Lower leg skin (tissue), 4 donors: ENCODE results near the gene GOLGA6C. TPM values are rescaled to one million over a fixed set of nuclear protein-coding genes. Genes with fewer than 3 reads are reported as not detected.
"Not testable (repeated sequence)": the region's sequence is repeated elsewhere in the genome, so short reads cannot be mapped to it uniquely, and the experiment has no call there.

Source experiments
- DNase-seq, 2 donors: peaks; one replicate each; pipeline ENCODE4 v3.0.0-alpha.2; 2019; ENCODE audit warnings: low spot score in 2 of 2
- H3K4me3 ChIP-seq: fragments of 200-600 bp; sonication (generic); 2 replicates; pipeline ENCODE4 v1.5.1; 2017; ENCODE audit warnings: mild to moderate bottlenecking, low read depth; ENCODE audit not compliant: poor library complexity, severe bottlenecking
- CTCF ChIP-seq, 3 donors: fragments of 450-650 bp; IDR thresholded peaks; one replicate each; pipeline ENCODE4 v1.5.1; 2016; ENCODE audit warnings: antibody characterized with exemption in 3 of 3, mild to moderate bottlenecking in 3 of 3, moderate library complexity in 2 of 3
- POLR2A ChIP-seq, 2 donors: fragments of 450-650 bp; IDR thresholded peaks; one replicate each; pipeline ENCODE4 v1.6.1; 2016 to 2017; ENCODE audit warnings: antibody characterized with exemption in 2 of 2, mild to moderate bottlenecking in 1 of 2, moderate library complexity in 1 of 2
- WGBS, 2 donors: methylation state at CpG; one replicate each; pipeline ENCODE4 v1.1.5; 2018; 5-methylcytosine and 5-hydroxymethylcytosine counted together
- intact Hi-C: fragments of 100-400 bp; cut with DNase I; formaldehyde crosslinking; loops from one replicate; pipeline ENCODE4 v1.15.0; 2023; ENCODE audit warnings: low total_unique reads
- total RNA-seq, 4 donors: library from RNA; depleted of rRNA; stranded (reverse); fragments of >200 nt; gene quantifications; one replicate each; pipeline ENCODE4 v1.1.0, GENCODE V29; 2016

GOLGA6C gene
- total RNA-seq, 4 donors from 2014 or later: 0.69 TPM; not detected in 2

GRCh38 chr15:75298541-75299310 is 40.6 kb downstream of the GOLGA6C start:
- H3K4me3 ChIP-seq, intact Hi-C loops, DNase-seq: not testable (repeated sequence)
- 72 to 77% methylated on average over 5 to 6 of the region's 13 CpGs for WGBS, 2 donors

- intact Hi-C loops, H3K4me3 ChIP-seq: not testable (repeated sequence)
- WGBS, 2 donors: 0 to 23% methylated on average over 4 to 6 of the region's 6 CpGs
- peak in 1 of 2 donors; percentile 89 for DNase-seq
These were observed 41.2 kb downstream of the GOLGA6C start for GRCh38 chr15:75299311-75299688.

- 65 to 73% methylated on average over 6 of the region's 6 CpGs for WGBS, 2 donors
- DNase-seq, intact Hi-C loops: not testable (repeated sequence)
These were observed 41.9 kb downstream of the GOLGA6C start for GRCh38 chr15:75300026-75300425.

GRCh38 chr15:75302318-75302717 is 44.2 kb downstream of the GOLGA6C start:
- WGBS, 2 donors: 95 to 98% methylated on average over 9 of the region's 9 CpGs
- no peak overlapping the region for H3K4me3 ChIP-seq
- TF ChIP-seq CTCF (IDR thresholded peaks at IDR 0.05) (no peak), POLR2A (IDR thresholded peaks at IDR 0.05) (no peak)
- DNase-seq: no peak
- intact Hi-C loops: no loop called here

More at GRCh38 chr15:75300026-75300425, 41.9 kb downstream of the GOLGA6C start:
- H3K4me3 ChIP-seq: not testable (repeated sequence)

- WGBS, 2 donors: 86 to 95% methylated on average over 4 of the region's 4 CpGs
- DNase-seq, intact Hi-C loops, H3K4me3 ChIP-seq: not testable (repeated sequence)
These were observed 44.6 kb downstream of the GOLGA6C start for GRCh38 chr15:75302753-75303152.

GRCh38 chr15:75306188-75306587 is 48.1 kb downstream of the GOLGA6C start:
- no peak for DNase-seq
- 59 to 60% methylated on average over 3 of the region's 3 CpGs for WGBS, 2 donors
- no peak for TF ChIP-seq POLR2A (IDR thresholded peaks at IDR 0.05)
- no peak for TF ChIP-seq CTCF (IDR thresholded peaks at IDR 0.05)
- no peak overlapping the region for H3K4me3 ChIP-seq
- intact Hi-C loops: no loop called here

GRCh38 chr15:75307778-75308390 is 49.8 kb downstream of the GOLGA6C start:
- DNase-seq: peak in 1 of 2 donors; percentile 84
- no peak for TF ChIP-seq POLR2A (IDR thresholded peaks at IDR 0.05)
- TF ChIP-seq CTCF (IDR thresholded peaks at IDR 0.05): no peak
- no peak overlapping the region for H3K4me3 ChIP-seq
- intact Hi-C loops: no loop called here
- WGBS, 2 donors: 28 to 33% methylated on average over 15 of the region's 15 CpGs

GRCh38 chr15:75309711-75310110 is 51.6 kb downstream of the GOLGA6C start:
- peak in 1 of 2 donors; percentile 23 for DNase-seq
- TF ChIP-seq POLR2A (IDR thresholded peaks at IDR 0.05) (no peak), CTCF (IDR thresholded peaks at IDR 0.05) (no peak)
- no peak overlapping the region for H3K4me3 ChIP-seq
- intact Hi-C loops: no loop called here

- DNase-seq: peak in 1 of 2 donors; percentile 45
- intact Hi-C loops, H3K4me3 ChIP-seq: not testable (repeated sequence)
- 62 to 83% methylated on average over 1 of the region's 1 CpG for WGBS, 2 donors
These were observed 54.4 kb downstream of the GOLGA6C start for GRCh38 chr15:75312548-75312947.
